ENCODE measurements around the gene COPZ1.
"Not testable (repeated sequence)": the region's sequence is repeated elsewhere in the genome, so short reads cannot be mapped to it uniquely, and the experiment has no call there.

The COPZ1 gene, protein sequence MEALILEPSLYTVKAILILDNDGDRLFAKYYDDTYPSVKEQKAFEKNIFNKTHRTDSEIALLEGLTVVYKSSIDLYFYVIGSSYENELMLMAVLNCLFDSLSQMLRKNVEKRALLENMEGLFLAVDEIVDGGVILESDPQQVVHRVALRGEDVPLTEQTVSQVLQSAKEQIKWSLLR

GRCh38 chr12:54324617-54325441, at the start of gene COPZ1:
TSS of gene COPZ1 (plus strand) at chr12:54325131. CDS start at chr12:54325164, 33 bp downstream.
- DNase-seq = peak; percentile 100

GRCh38 chr12:54276368-54276767, 48.6 kb upstream of the COPZ1 start:
- DNase-seq = no peak

DNA sequence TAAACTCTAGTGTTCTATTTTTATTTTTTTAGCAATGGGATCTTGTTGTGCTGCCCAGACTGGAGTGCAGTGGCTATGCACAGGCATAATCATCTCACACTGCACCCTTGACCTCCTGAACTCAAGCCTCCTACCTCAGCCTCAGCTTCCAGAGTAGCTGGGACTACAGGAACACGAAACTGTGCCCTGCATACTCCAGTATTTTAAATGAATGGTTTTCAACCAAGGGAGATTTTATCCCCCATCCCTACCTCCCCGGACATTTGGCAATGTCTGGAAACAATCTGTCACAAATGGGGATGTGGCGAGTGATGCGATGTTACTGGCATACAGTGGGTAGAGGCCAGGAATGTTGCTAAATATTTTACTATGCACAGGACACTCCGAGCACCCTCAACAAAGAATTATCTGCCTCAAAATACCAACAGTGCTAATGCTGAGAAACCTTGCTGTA, 47.1 kb upstream of the COPZ1 start:
- DNase-seq = peak; percentile 58

DNA sequence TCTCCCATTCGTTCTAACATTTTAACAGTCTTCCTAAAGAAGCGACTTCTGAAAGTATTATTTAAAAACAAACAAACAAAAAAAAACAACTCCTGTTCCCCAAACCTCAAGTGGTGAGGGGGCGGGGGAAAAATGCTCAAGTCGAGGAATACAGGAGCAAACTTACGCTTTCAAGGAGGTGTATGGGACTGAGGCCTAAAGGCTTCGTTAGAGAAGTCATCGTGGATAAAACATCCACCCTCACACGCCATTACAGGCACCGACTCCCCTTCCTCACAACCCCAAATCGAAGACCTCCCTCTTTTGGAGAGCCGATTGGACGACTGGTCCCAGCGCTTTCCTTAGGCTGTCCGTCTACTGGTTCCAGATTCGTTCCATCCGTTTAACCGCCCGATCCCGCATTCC, 45.7 kb upstream of the COPZ1 start:
- DNase-seq = no peak

DNA sequence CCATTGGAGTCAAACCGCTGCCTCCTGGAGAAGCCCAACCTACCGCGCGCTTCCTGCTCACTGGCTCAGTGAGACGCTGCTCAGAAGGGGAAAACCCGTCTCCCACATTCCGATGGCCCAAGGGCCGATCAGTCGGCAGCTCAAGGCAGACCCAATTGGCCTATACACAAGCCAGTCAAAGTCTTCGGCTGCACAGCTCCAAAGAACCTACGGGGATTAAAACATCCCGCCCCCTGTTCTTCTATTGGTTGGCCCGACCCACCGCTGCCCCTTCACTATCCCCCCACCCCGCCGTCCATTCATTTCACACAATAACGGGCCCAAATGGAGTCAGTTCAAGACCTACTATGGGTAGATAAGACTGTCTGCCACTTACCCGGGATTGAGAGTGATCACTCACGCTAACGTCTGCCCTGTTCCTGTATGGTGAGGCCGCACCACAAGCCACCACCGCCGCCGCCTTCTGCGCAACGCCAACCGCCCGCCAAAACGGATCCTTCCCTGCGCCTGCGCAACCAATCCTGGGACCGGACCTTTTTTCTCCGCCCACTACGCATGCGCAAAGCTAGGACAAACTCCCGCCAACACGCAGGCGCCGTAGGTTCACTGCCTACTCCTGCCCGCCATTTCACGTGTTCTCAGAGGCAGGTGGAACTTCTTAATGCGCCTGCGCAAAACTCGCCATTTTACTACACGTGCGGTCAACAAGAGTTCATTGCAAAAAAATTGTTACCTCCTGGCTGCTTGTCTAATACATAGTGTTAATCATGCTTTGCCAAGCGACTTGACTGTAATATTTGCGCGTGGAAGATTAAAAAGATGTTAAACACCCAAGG, 45.1 kb upstream of the COPZ1 start, which contains the start of gene CBX5:
Gene CBX5 (minus strand): TSS at position 491 of the 836 bp plus-strand sequence. CDS start 22,472 bp downstream, outside the sequence.
- DNase-seq = peak; percentile 100

GRCh38 chr12:54280468-54281260, 44.3 kb upstream of the COPZ1 start, which contains the start of gene HNRNPA1:
TSS of gene HNRNPA1 (plus strand) at chr12:54280726. CDS start at chr12:54280808, 82 bp downstream.
- DNase-seq = peak; percentile 100

DNA sequence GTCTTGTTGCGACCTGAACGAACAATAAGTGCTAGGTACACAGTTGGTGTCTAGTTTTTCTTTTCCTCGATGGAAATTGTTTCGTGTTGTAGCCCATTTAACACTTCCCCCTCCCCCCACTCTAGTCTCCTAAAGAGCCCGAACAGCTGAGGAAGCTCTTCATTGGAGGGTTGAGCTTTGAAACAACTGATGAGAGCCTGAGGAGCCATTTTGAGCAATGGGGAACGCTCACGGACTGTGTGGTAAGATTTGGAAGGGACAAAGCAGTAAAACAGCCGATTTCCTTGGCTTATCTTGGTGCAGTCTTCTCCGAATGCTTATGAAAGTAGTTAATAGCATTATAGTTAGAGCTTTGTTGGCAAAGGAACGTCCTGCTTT, 43.7 kb upstream of the COPZ1 start:
- not testable (repeated sequence) for DNase-seq

DNA sequence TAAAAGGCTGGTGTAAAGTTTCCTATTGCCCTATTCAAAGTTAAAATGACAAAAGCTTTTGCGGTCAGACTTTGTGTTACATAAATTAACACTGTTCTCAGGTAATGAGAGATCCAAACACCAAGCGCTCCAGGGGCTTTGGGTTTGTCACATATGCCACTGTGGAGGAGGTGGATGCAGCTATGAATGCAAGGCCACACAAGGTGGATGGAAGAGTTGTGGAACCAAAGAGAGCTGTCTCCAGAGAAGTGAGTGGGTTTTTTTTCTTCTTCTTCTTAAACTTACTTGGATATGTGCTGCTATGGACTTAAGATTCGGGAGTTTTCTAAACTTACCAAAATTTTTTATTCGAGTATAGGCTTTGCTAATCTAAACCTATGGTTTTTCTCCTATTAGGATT, 43.2 kb upstream of the COPZ1 start:
- DNase-seq = not testable (repeated sequence)

DNA sequence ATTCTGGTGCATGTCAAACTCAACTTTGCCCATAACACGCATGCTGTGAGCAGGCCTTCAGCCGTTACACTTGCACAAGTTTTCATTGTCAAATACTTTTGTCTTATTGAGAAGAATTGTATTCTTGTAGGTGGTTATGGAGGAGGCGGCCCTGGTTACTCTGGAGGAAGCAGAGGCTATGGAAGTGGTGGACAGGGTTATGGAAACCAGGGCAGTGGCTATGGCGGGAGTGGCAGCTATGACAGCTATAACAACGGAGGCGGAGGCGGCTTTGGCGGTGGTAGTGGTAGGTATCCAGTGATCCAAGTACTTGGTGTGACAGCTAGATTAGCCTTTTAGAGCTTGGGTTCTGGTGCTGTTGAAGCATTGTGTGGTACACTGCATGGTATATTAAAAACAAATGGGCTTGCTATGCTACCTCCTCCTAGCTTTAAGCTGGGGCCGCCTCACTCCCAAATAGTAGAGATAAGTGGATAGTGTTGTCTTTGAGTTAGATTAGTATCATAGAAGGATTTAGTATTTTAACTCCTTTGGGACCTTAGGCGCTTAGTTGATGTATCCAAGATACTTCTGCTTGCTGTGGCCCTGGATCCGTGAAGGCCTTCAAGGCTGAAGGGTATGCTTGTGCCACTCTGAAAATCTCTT, 41.9 kb upstream of the COPZ1 start:
- peak; percentile 58 for DNase-seq

DNA sequence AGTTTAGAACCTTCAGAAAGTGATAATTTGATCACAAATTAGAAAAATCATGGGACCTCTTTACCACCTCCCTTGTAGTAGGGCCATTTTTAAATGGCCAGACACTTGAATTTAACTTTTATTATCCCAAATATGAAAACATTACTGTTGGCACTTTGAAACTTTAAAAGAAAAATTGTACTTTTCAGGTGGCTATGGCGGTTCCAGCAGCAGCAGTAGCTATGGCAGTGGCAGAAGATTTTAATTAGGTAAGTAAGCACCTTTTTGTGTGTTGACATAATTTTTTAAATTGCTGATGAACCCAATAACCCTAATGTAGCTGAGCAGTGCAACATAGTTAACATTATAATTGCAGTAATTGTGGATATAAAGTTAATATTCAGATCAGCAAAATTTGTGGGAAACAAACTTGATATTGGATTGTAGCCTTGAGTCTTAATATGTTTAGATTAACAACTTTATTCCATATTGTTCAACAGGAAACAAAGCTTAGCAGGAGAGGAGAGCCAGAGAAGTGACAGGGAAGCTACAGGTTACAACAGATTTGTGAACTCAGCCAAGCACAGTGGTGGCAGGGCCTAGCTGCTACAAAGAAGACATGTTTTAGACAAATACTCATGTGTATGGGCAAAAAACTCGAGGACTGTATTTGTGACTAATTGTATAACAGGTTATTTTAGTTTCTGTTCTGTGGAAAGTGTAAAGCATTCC, 40.7 kb upstream of the COPZ1 start:
- DNase-seq = not testable (repeated sequence)

- peak; percentile 60 for DNase-seq
Measured at GRCh38 chr12:54285150-54286041, 39.5 kb upstream of the COPZ1 start.

DNA sequence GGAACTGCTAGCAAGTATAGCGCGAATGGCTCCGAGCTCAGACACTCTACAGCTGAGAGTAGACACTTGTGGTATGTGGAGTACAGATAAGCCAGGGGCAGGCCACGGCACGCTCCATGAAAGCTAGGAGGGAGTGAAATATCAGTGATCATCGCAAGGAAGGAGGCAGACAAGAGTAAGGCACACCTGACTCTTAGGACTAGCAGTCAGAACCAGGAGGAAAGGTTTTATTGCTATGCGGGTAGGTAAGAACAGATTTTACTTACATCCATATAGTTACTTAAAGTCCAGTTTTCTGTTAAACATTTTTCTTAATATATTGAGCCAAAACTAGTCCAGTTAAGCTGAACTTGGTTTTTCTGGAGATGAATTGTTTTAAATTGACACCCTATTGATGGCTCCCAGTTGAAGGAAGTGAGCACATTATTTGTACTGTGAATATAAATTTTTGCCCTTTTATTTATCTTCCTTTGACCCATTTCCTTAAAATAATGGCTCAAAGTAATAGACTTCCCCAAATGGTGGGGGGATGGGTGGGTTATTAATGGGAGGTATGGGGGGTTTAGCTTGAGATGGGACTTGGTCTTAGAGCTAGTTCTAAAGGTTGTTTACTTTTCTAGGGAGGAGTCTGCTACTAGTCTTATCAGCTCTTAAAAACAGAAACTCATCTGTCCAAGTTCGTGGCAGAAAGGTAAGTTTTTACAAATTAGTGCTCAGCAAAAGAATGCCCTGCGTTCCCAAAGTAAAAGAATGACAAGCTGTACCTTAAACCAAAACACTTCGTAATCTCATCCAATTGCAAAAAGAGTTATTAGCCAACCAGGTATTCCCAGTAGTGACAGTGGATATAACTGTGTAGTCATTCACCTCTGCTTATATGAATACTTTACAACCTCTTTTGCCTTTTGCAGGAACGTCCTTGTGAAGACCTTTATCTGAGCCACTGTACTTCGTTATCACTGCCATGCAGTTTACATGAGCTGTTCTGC, 38.6 kb upstream of the COPZ1 start:
- DNase-seq = peak; percentile 87

DNA sequence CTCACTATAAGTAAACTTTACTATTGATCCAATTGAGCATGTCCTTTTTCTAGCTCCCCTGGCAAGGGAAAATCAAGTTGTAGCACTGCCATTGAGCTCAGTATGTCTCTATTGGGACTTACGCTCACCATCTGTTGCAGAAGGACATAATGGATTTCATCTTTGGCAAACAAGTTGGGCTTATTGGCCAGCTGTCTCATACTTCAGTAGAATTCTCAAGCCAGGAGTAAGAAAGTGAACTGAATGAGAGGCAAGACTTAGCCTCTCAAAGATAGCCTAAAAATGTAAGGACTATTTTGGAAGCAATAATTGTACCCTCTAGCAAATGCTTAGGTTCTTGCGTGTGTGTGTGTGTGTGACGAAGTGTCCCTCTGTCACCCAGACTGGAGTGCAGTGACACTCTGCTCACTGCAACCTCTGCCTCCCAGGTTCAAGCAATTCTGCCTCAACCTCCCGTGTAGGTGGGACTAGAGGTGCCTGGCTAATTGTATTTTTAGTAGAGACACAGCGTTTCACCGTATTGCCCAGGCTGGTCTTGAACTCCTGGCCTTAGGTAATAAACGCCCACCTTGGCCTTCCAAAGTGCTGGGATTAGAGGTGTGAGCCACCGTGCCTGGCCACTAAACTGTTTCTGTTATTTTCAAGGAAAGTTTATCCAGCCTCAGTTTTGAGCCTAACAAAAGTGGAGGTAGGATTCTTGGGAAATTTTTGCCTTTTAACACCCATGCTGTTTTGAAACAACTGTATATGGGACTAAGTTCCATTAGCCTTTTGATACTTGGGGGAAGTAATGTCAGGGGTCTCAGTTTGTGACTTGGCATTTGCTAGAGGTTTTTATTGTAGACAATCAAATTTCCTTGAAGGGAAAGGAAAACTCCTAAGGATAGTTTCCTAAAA, 37.4 kb upstream of the COPZ1 start:
- peak; percentile 60 for DNase-seq

GRCh38 chr12:54292083-54292930, 32.6 kb upstream of the COPZ1 start:
- DNase-seq = no peak

DNA sequence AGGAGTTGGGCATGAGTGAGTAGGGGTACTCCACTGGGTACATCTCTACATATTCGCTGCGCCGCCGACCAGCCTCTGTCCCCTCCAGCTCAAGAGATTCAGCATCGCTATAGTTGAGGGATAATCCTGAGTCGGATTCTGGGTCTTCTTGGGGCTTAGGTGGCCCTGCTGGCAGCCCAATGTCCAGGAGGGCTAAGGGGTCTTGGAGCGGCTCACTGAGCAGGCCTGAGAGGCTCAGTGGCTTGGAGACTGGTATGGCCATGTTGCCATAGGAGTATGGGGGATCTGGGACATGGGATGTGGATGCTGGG, 32.0 kb upstream of the COPZ1 start:
- DNase-seq = no peak

DNA sequence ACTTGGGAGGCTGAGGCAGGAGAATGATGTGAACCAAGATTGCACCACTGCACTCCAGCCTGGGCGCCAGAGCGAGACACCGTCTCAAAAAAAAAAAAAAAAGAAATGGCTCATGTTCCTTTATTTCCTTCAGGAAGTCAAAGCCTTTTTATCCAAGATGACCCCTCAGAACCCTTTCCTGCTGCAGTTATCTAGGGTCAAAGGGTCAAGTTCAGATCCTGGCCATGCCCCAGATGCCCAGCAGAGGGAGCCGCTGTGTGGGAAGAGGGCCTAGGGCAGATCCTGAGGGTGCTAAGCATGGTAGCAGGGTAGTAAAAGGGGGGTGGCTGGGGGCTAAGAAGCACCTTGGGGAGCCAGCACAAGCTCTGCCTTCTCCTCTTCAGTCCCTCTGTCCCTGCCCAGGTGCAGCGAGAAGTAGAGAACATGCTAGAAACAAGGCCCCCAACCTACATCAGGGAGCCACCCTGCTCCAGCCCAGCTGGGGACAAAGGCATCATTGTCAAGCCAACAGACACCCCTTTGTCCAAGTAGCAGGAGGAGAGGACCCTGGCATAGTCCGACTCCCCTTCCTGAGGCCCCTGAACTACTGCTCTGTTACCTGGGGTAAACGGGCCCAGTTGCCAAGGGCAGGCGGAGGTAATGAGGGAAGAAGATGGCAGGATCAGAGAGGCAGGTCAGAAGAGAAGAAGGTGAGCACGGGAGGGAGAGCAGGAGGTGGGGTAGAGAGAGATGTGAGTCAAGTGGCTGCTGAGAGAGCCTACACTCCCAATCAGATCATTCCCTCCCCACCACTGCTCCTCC, 30.6 kb upstream of the COPZ1 start:
- peak; percentile 89 for DNase-seq

Data from hematopoietic multipotent progenitor cell treated with erythropoietin and hydrocortisone succinate and interleukin-3 and kit ligand, for 4 days (in vitro differentiated cells).